Measurements from ENCODE around the gene TMEM273. TPM values are rescaled to one million over a fixed set of nuclear protein-coding genes. Genes with fewer than 3 reads are reported as not detected.

TMEM273 gene
- total and polyA plus RNA-seq, 7 donors: 5.4 to 17.8 (median 11.0) TPM

GRCh38 chr10:49107111-49107886, 80.9 kb downstream of the TMEM273 start:
- WGBS, 2 donors: 94 to 96% methylated on average over 17 of the region's 17 CpGs
- Histone ChIP-seq H3K4me3 (no peak overlapping the region), H3K9me3 (no peaks in the 10 kb centered on the region), H3K27me3 (no peaks in the 10 kb centered on the region), H3K27ac (peak overlapping the region in 3 of 4 donors; percentile 10 to 50 (median 41)), H3K4me1 (peaks cover 0 to 49% (median 41%) of the 10 kb centered on the region in 4 donors), H3K36me3 (peaks cover 0 to 6% (median 0%) of the 10 kb centered on the region in 4 donors)
- intact Hi-C loops (cut with DNase I): no loop called here
- DNase-seq: no peak
- TF ChIP-seq POLR2AphosphoS5 (IDR thresholded peaks at IDR 0.05) (no peak), POLR2A (IDR thresholded peaks at IDR 0.05) (no peak), CTCF (IDR thresholded peaks at IDR 0.05) (no peak), EP300 (IDR thresholded peaks at IDR 0.05) (no peak)

DNA sequence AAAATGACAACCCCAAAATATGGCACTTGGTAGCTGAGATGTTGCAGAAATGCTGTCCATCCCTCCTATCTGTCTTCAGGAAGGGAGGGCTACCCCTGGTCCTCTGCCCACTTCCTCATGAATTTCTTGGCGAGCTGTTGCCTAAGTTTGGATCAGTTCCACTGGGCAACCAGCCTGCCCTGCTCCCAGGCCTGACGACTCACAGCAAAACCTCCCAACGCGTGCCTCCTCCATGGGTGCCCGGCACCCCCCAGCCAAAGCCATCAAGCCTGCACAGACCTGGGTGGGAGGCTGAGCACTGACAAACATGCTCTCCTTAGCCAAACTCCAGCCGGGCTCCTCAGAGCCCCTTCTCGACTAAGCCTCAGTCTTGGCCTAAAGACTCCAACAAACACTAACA, 81.7 kb downstream of the TMEM273 start:
- no peak for TF ChIP-seq EP300 (IDR thresholded peaks at IDR 0.05)
- TF ChIP-seq POLR2AphosphoS5 (IDR thresholded peaks at IDR 0.05): peak in 1 of 4 donors; percentile 15
- intact Hi-C loops (cut with DNase I): no loop called here
- 66 to 68% methylated on average over 7 of the region's 7 CpGs for WGBS, 2 donors
- Histone ChIP-seq H3K27ac (peak overlapping the region in 3 of 4 donors; percentile 10 to 50 (median 41)), H3K9me3 (no peaks in the 10 kb centered on the region), H3K4me1 (peaks cover 0 to 48% (median 39%) of the 10 kb centered on the region in 4 donors), H3K36me3 (peaks cover 0 to 6% (median 0%) of the 10 kb centered on the region in 4 donors), H3K27me3 (no peaks in the 10 kb centered on the region), H3K4me3 (no peak overlapping the region)
- DNase-seq: peak; percentile 83

DNA sequence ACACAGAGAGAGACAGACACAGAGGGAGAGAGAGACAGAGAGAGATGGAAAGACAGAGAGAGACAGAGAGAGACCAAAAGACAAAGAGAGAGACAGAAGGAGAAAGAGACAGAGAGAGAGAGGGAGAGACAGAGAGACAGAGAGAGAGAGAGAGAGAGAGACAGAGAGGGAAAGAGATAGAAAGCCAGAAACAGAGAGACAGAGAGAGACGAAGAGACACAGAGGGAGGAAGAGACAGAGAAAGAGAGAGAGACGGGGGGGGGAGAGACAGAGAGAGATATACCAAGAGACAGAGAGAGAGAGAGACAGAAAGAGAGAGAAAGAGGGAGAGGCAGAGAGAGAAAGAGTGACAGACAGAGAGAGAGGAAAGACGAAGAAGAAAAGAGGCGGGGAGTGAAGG, 83.1 kb downstream of the TMEM273 start:
- Histone ChIP-seq H3K27ac (no peak overlapping the region), H3K4me1 (peaks cover 0 to 39% (median 34%) of the 10 kb centered on the region in 4 donors), H3K36me3 (peaks cover 0 to 6% (median 0%) of the 10 kb centered on the region in 4 donors), H3K9me3 (no peaks in the 10 kb centered on the region), H3K27me3 (no peaks in the 10 kb centered on the region), H3K4me3 (no peak overlapping the region)
- WGBS, 2 donors: 71 to 79% methylated on average over 4 of the region's 4 CpGs
- no peak for DNase-seq
- no peak for TF ChIP-seq EP300 (IDR thresholded peaks at IDR 0.05)
- TF ChIP-seq CTCF (IDR thresholded peaks at IDR 0.05): no peak
- no peak for TF ChIP-seq POLR2A (IDR thresholded peaks at IDR 0.05)
- TF ChIP-seq POLR2AphosphoS5 (IDR thresholded peaks at IDR 0.05): no peak
- intact Hi-C loops (cut with DNase I): no loop called here

Other genes starting within 250 kb of the TMEM273 start
- not detected for gene LRRC18, start 248.6 kb downstream of the TMEM273 start, total RNA-seq
- under 1 TPM in 1 of 3 donors, not detected in 2; 0.15 TPM for gene LRRC18, start 248.6 kb downstream of the TMEM273 start, polyA plus RNA-seq
- 10 to 100 TPM in 2 of 4 donors, 1 to 10 TPM in 2; 9.5 to 13.3 (median 10.9) TPM for gene VSTM4, start 72.9 kb downstream of the TMEM273 start, total RNA-seq
- gene VSTM4, start 72.9 kb downstream of the TMEM273 start, polyA plus RNA-seq: 1 to 10 TPM in 2 of 3 donors, under 1 TPM in 1; 0.23 to 3.3 (median 1.2) TPM
- not detected for gene FAM170B, start 54.4 kb downstream of the TMEM273 start, total RNA-seq
- gene FAM170B, start 54.4 kb downstream of the TMEM273 start, polyA plus RNA-seq: not detected
- gene C10orf71, start 110.8 kb upstream of the TMEM273 start, total RNA-seq: not detected
- gene C10orf71, start 110.8 kb upstream of the TMEM273 start, polyA plus RNA-seq: not detected
- not detected for gene DRGX, start 207.7 kb upstream of the TMEM273 start, total RNA-seq
- under 1 TPM in 2 of 3 donors, not detected in 1; 0.23 to 0.42 TPM for gene DRGX, start 207.7 kb upstream of the TMEM273 start, polyA plus RNA-seq

All from sigmoid colon (tissue), 7 donors.